ENCODE results near the gene FBXW11.

Gene FBXW11

GRCh38 chr5:171986772-171987171 lies 19.7 kb downstream of the FBXW11 start:
- DNase-seq = no peak

- no peak for DNase-seq
Measured at GRCh38 chr5:171984748-171985419, 21.6 kb downstream of the FBXW11 start.

GRCh38 chr5:171981847-171982246 lies 24.6 kb downstream of the FBXW11 start:
- no peak for DNase-seq

GRCh38 chr5:171980792-171981191 lies 25.6 kb downstream of the FBXW11 start:
- DNase-seq = no peak

- no peak for DNase-seq
Measured at GRCh38 chr5:171979606-171980005, 26.8 kb downstream of the FBXW11 start.

- no peak for DNase-seq
Measured at GRCh38 chr5:171978519-171978918, 27.9 kb downstream of the FBXW11 start.

- DNase-seq = no peak
Measured at GRCh38 chr5:171978016-171978415, 28.4 kb downstream of the FBXW11 start.

GRCh38 chr5:171977244-171977950 lies 29.0 kb downstream of the FBXW11 start:
- DNase-seq = peak in 1 of 56 donors; percentile 9

GRCh38 chr5:171975877-171976667 lies 30.4 kb downstream of the FBXW11 start:
- DNase-seq = no peak

- no peak for DNase-seq
Measured at GRCh38 chr5:171975262-171975876, 31.1 kb downstream of the FBXW11 start.

- no peak for DNase-seq
Measured at GRCh38 chr5:171970826-171971225, 35.6 kb downstream of the FBXW11 start.

GRCh38 chr5:171969288-171969880 lies 37.1 kb downstream of the FBXW11 start:
- DNase-seq = no peak

GRCh38 chr5:171968531-171968930 lies 37.9 kb downstream of the FBXW11 start:
- no peak for DNase-seq

GRCh38 chr5:171966964-171967363 lies 39.5 kb downstream of the FBXW11 start:
- DNase-seq = no peak

GRCh38 chr5:171966270-171966669 lies 40.2 kb downstream of the FBXW11 start:
- DNase-seq = no peak

GRCh38 chr5:171965745-171966144 lies 40.7 kb downstream of the FBXW11 start:
- no peak for DNase-seq

- DNase-seq = no peak
Measured at GRCh38 chr5:171963416-171963815, 43.0 kb downstream of the FBXW11 start.

- no peak for DNase-seq
Measured at GRCh38 chr5:171961117-171961516, 45.3 kb downstream of the FBXW11 start.

- DNase-seq = peak in 2 of 56 donors; percentile 3 to 11
Measured at GRCh38 chr5:171957591-171958251, 48.7 kb downstream of the FBXW11 start.

- DNase-seq = no peak
Measured at GRCh38 chr5:171956887-171957495, 49.4 kb downstream of the FBXW11 start.

All from nucleus accumbens (tissue), 56 donors.